Erythroblast (primary cell): ENCODE data around the gene SLC35F3.

ENCODE experiments used
- GATA1 ChIP-seq: IDR thresholded peaks from 2 replicates; pipeline ENCODE4 v1.6.1; 2011; ENCODE audit warnings: low read depth, mild to moderate bottlenecking, control low read depth, low read length, moderate library complexity
- POLR2A ChIP-seq: IDR thresholded peaks from 2 replicates; pipeline ENCODE4 v1.6.1; 2011; ENCODE audit warnings: mild to moderate bottlenecking, low read length

- TF ChIP-seq POLR2A (no peak), GATA1 (no peak)
Observed at GRCh38 chr1:233981042-233981675, 76.7 kb downstream of the SLC35F3 start.
